CD4-positive, alpha-beta T cell (primary cell): ENCODE measurements around the gene PARD6G. TPM values are rescaled to one million over a fixed set of nuclear protein-coding genes. Genes with fewer than 3 reads are reported as not detected.

Source experiments
- ATAC-seq: fragments of 200-7000 bp; cut with Tn5 transposase; one replicate; pipeline ENCODE4 v1.10.0; 2022; ENCODE audit warnings: mild to moderate bottlenecking; ENCODE audit not compliant: poor library complexity
- CTCF ChIA-PET: fragments of 350-600 bp; sonication (Branson Sonifier 250); formaldehyde crosslinking; loops from one replicate; lab custom pipeline; 2021; ENCODE audit warnings: antibody characterized with exemption, inconsistent platforms; lab: Charles Lee
- POLR2A ChIA-PET: fragments of 350-600 bp; sonication (Branson Sonifier 250); formaldehyde crosslinking; loops from one replicate; lab custom pipeline; 2021; ENCODE audit warnings: antibody characterized with exemption, inconsistent platforms; lab: Charles Lee
- DNase-seq, 14 experiments: peaks; one replicate each; pipeline ENCODE4 v3.0.0-alpha.2; 2013 to 2020; ENCODE audit warnings: mixed read lengths in 2 of 14
- H3K27ac ChIP-seq, 2 donors: one replicate each; pipeline versions ENCODE4 v1.5.1 to v1.7.0; 2013; ENCODE audit warnings: low read length in 2 of 2, low read depth in 1 of 2, mild to moderate bottlenecking in 1 of 2
- H3K27me3 ChIP-seq, 2 experiments: 1 replicate in 1 of 2; 2 replicates in 1 of 2; pipeline versions ENCODE4 v1.6.1 to v1.7.0; 2013; ENCODE audit warnings: low read length in 2 of 2, control low read depth in 1 of 2, mild to moderate bottlenecking in 1 of 2, moderate library complexity in 1 of 2; ENCODE audit not compliant: insufficient read depth in 2 of 2, control insufficient read depth in 1 of 2
- H3K36me3 ChIP-seq: one replicate; pipeline ENCODE4 v1.6.1; 2013; ENCODE audit warnings: low read length, control low read depth; ENCODE audit not compliant: insufficient read depth
- H3K4me1 ChIP-seq: one replicate; pipeline ENCODE4 v1.6.1; 2013; ENCODE audit warnings: low read length, control low read depth; ENCODE audit not compliant: insufficient read depth
- H3K4me3 ChIP-seq: one replicate; pipeline ENCODE4 v1.5.1; 2013; ENCODE audit warnings: mild to moderate bottlenecking, low read length, moderate library complexity
- H3K9me3 ChIP-seq, 2 experiments: 1 replicate in 1 of 2; 2 replicates in 1 of 2; pipeline versions ENCODE4 v1.6.1 to v1.7.0; 2013; ENCODE audit warnings: low read length in 2 of 2, mild to moderate bottlenecking in 2 of 2, control low read depth in 1 of 2, moderate library complexity in 1 of 2; ENCODE audit not compliant: control insufficient read depth in 1 of 2, insufficient read depth in 1 of 2
- H3K27ac Mint-ChIP-seq: one replicate; pipeline ENCODE4 v1.8.0; 2020; ENCODE audit warnings: mixed read lengths
- H3K27me3 Mint-ChIP-seq: one replicate; pipeline ENCODE4 v1.8.0; 2021; ENCODE audit warnings: mixed read lengths
- H3K36me3 Mint-ChIP-seq: one replicate; pipeline ENCODE4 v1.8.0; 2021; ENCODE audit warnings: low read depth, mixed read lengths
- H3K4me1 Mint-ChIP-seq: one replicate; pipeline ENCODE4 v1.8.0; 2021; ENCODE audit warnings: low read depth, mixed read lengths
- H3K4me3 Mint-ChIP-seq: one replicate; pipeline ENCODE4 v1.8.0; 2020; ENCODE audit warnings: mild to moderate bottlenecking, mixed read lengths
- H3K9me3 Mint-ChIP-seq: one replicate; pipeline ENCODE4 v1.8.0; 2020; ENCODE audit warnings: mixed read lengths
- CTCF ChIP-seq: fragments of 200-600 bp; IDR thresholded peaks from one replicate; pipeline ENCODE4 v1.8.0; 2022; ENCODE audit warnings: antibody characterized with exemption, mild to moderate bottlenecking
- intact Hi-C, 2 experiments: fragments of 100-400 bp; cut with DNase I in 1 of 2; cut with micrococcal nuclease in 1 of 2; formaldehyde crosslinking; loops; one replicate each; pipeline versions ENCODE4 v1.15.1 to v1.9.0; 2023 to 2025; cut with DNase I, micrococcal nuclease
- total RNA-seq, 174 experiments: library from RNA in 2 of 174; stranded (reverse) in 2 of 174; gene quantifications; one replicate each; pipeline ENCODE4 v1.2.3 and lab custom pipeline; 2021 to 2026

PARD6G gene
- total RNA-seq, 2 experiments from 2014 or later, result 0.38 to 1.1 TPM

- H3K27ac ChIP-seq, result no peak overlapping the region
- DNase-seq, result no peak
- CTCF ChIA-PET, result no interaction called here
- no peaks in the 10 kb centered on the region for H3K9me3 Mint-ChIP-seq
- H3K4me1 ChIP-seq, result no peaks in the 10 kb centered on the region
- no peak overlapping the region for H3K27ac Mint-ChIP-seq
- intact Hi-C loops, result no loop called here
- peaks cover 4 to 10% of the 10 kb centered on the region in 2 experiments for H3K27me3 ChIP-seq
- no peaks in the 10 kb centered on the region for H3K36me3 ChIP-seq
- H3K36me3 Mint-ChIP-seq, result no peaks in the 10 kb centered on the region
- H3K9me3 ChIP-seq, result no peaks in the 10 kb centered on the region
- H3K4me3 ChIP-seq, result no peak overlapping the region
- no peak for TF ChIP-seq CTCF
- POLR2A ChIA-PET, result no interaction called here
- no peak for ATAC-seq
- peaks cover 57% of the 10 kb centered on the region for H3K27me3 Mint-ChIP-seq
- H3K4me3 Mint-ChIP-seq, result no peak overlapping the region
- H3K4me1 Mint-ChIP-seq, result no peaks in the 10 kb centered on the region
These were observed 48.9 kb downstream of the PARD6G start for GRCh38 chr18:80198391-80198790.

- H3K4me1 Mint-ChIP-seq, result no peaks in the 10 kb centered on the region
- ATAC-seq, result no peak
- CTCF ChIA-PET, result no interaction called here
- Histone ChIP-seq H3K4me1 (no peaks in the 10 kb centered on the region), H3K4me3 (no peak overlapping the region), H3K36me3 (no peaks in the 10 kb centered on the region), H3K9me3 (peaks cover 0 to 5% of the 10 kb centered on the region in 2 experiments), H3K27me3 (peaks cover 4 to 14% of the 10 kb centered on the region in 2 experiments), H3K27ac (no peak overlapping the region)
- intact Hi-C loops, result no loop called here
- H3K9me3 Mint-ChIP-seq, result no peaks in the 10 kb centered on the region
- H3K27ac Mint-ChIP-seq, result no peak overlapping the region
- peaks cover 52% of the 10 kb centered on the region for H3K27me3 Mint-ChIP-seq
- TF ChIP-seq CTCF, result no peak
- POLR2A ChIA-PET, result no interaction called here
- no peak for DNase-seq
- no peak overlapping the region for H3K4me3 Mint-ChIP-seq
- no peaks in the 10 kb centered on the region for H3K36me3 Mint-ChIP-seq
These were observed 49.8 kb downstream of the PARD6G start for GRCh38 chr18:80197528-80197927.

GRCh38 chr18:80196528-80197320, 50.6 kb downstream of the PARD6G start:
- Histone ChIP-seq H3K9me3 (peaks cover 0 to 5% of the 10 kb centered on the region in 2 experiments), H3K36me3 (no peaks in the 10 kb centered on the region), H3K27me3 (peaks cover 4 to 14% of the 10 kb centered on the region in 2 experiments), H3K27ac (no peak overlapping the region), H3K4me1 (no peaks in the 10 kb centered on the region), H3K4me3 (no peak overlapping the region)
- Mint-ChIP-seq H3K27ac (no peak overlapping the region), H3K4me3 (no peak overlapping the region), H3K4me1 (no peaks in the 10 kb centered on the region), H3K27me3 (peaks cover 56% of the 10 kb centered on the region), H3K36me3 (no peaks in the 10 kb centered on the region), H3K9me3 (no peaks in the 10 kb centered on the region)
- DNase-seq (no peak), ATAC-seq (no peak)
- intact Hi-C loops, result no loop called here
- ChIA-PET POLR2A (no interaction called here), CTCF (no interaction called here)
- TF ChIP-seq CTCF, result no peak
